SK-N-SH treated with all-trans-retinoic acid at 6 μM for 48 hours (cell line): Measurements from ENCODE around the gene PCDHGA1.

Experiments used
- ATAC-seq: fragments of 200-7000 bp; cut with Tn5 transposase; 3 replicates; pipeline ENCODE4 v1.9.1; 2020; ENCODE audit warnings: mild to moderate bottlenecking, moderate library complexity
- ARNTL ChIP-seq: fragments of 450-650 bp; formaldehyde crosslinking; IDR thresholded peaks from 2 replicates; pipeline ENCODE4 v1.5.0; 2020; ENCODE audit warnings: low read depth, mild to moderate bottlenecking, moderate library complexity, borderline replicate concordance
- CSDC2 ChIP-seq: fragments of 250-450 bp; sonication (Bioruptor Pico); IDR thresholded peaks from 2 replicates; pipeline ENCODE4 v1.5.0; 2020; ENCODE audit warnings: mild to moderate bottlenecking, moderate library complexity
- ESRRG ChIP-seq: fragments of 250-450 bp; sonication (Bioruptor Pico); IDR thresholded peaks from 2 replicates; pipeline ENCODE4 v1.6.1; 2021; ENCODE audit warnings: mild to moderate bottlenecking
- GLIS3 ChIP-seq: fragments of 250-450 bp; sonication (Bioruptor Pico); IDR thresholded peaks from 2 replicates; pipeline ENCODE4 v1.5.0; 2020; ENCODE audit warnings: mild to moderate bottlenecking, moderate library complexity
- ISL1 ChIP-seq: fragments of 250-450 bp; sonication (Bioruptor Pico); IDR thresholded peaks from 2 replicates; pipeline ENCODE4 v2.1.2; 2022; ENCODE audit warnings: mild to moderate bottlenecking, moderate library complexity
- OSR1 ChIP-seq: fragments of 250-450 bp; sonication (Bioruptor Pico); IDR thresholded peaks from 2 replicates; pipeline ENCODE4 v1.8.0; 2022; ENCODE audit warnings: moderate library complexity, mild to moderate bottlenecking, inconsistent platforms
- POU6F1 ChIP-seq: fragments of 250-450 bp; sonication (Bioruptor Pico); IDR thresholded peaks from 2 replicates; pipeline ENCODE4 v1.8.0; 2021; ENCODE audit warnings: low read depth, mild to moderate bottlenecking, moderate library complexity, borderline replicate concordance
- PPARA ChIP-seq: fragments of 250-450 bp; sonication (Bioruptor Pico); IDR thresholded peaks from 2 replicates; pipeline ENCODE4 v1.5.0; 2020; ENCODE audit warnings: mild to moderate bottlenecking, borderline replicate concordance
- RARB ChIP-seq: fragments of 250-450 bp; sonication (Bioruptor Pico); IDR thresholded peaks from 2 replicates; pipeline ENCODE4 v1.8.0; 2021; ENCODE audit warnings: mild to moderate bottlenecking, moderate library complexity
- TCF4 ChIP-seq: fragments of 250-450 bp; sonication (Bioruptor Pico); IDR thresholded peaks from 2 replicates; pipeline ENCODE4 v1.8.0; 2021; ENCODE audit warnings: mild to moderate bottlenecking, moderate library complexity, borderline replicate concordance
- TOX ChIP-seq: fragments of 250-450 bp; sonication (Bioruptor Pico); IDR thresholded peaks from 2 replicates; pipeline ENCODE4 v1.8.0; 2021; ENCODE audit warnings: mild to moderate bottlenecking, moderate library complexity, borderline replicate concordance
- TSHZ2 ChIP-seq: fragments of 250-450 bp; sonication (Bioruptor Pico); IDR thresholded peaks from 2 replicates; pipeline ENCODE4 v1.5.0; 2020; ENCODE audit warnings: mild to moderate bottlenecking, moderate library complexity
- ZC3H10 ChIP-seq: fragments of 250-450 bp; sonication (Bioruptor Pico); IDR thresholded peaks from 2 replicates; pipeline ENCODE4 v1.5.1; 2021; ENCODE audit warnings: mild to moderate bottlenecking, moderate library complexity
- ZFP3 ChIP-seq: fragments of 250-450 bp; sonication (Bioruptor Pico); IDR thresholded peaks from 2 replicates; pipeline ENCODE4 v1.5.0; 2020; ENCODE audit warnings: mild to moderate bottlenecking, moderate library complexity
- ZFP30 ChIP-seq: fragments of 450-650 bp; formaldehyde crosslinking; IDR thresholded peaks from 2 replicates; pipeline ENCODE4 v1.5.0; 2022; ENCODE audit warnings: mild to moderate bottlenecking, moderate library complexity
- ZNF70 ChIP-seq: fragments of 450-650 bp; formaldehyde crosslinking; IDR thresholded peaks from 2 replicates; pipeline ENCODE4 v1.5.0; 2020; ENCODE audit warnings: mild to moderate bottlenecking, moderate library complexity
- ZNF8 ChIP-seq: fragments of 450-650 bp; formaldehyde crosslinking; IDR thresholded peaks from 2 replicates; pipeline ENCODE4 v1.5.0; 2020; ENCODE audit warnings: mild to moderate bottlenecking, moderate library complexity
- TF ChIP-seq, protein P1 (sequence below): fragments of 250-450 bp; sonication (Bioruptor Pico); IDR thresholded peaks from 2 replicates; pipeline ENCODE4 v1.5.1; 2021; ENCODE audit warnings: mild to moderate bottlenecking, moderate library complexity

Gene PCDHGA1

GRCh38 chr5:141524604-141525597 is 194.6 kb downstream of the PCDHGA1 start:
- peak; percentile 57; the same call in 1 of the 2 replicates for TF ChIP-seq TSHZ2 (CRISPR knock-in tag)
- no peak for TF ChIP-seq ZFP30 (CRISPR knock-in tag)
- TF ChIP-seq ZNF70 (CRISPR knock-in tag), result peak; percentile 8; the same call in 1 of the 2 replicates
- peak; percentile 90 for TF ChIP-seq TCF4 (CRISPR knock-in tag)
- TF ChIP-seq RARB, result no peak
- TF ChIP-seq PPARA, result no peak
- TF ChIP-seq CSDC2 (CRISPR knock-in tag), result no peak
- TF ChIP-seq, protein P1, sequence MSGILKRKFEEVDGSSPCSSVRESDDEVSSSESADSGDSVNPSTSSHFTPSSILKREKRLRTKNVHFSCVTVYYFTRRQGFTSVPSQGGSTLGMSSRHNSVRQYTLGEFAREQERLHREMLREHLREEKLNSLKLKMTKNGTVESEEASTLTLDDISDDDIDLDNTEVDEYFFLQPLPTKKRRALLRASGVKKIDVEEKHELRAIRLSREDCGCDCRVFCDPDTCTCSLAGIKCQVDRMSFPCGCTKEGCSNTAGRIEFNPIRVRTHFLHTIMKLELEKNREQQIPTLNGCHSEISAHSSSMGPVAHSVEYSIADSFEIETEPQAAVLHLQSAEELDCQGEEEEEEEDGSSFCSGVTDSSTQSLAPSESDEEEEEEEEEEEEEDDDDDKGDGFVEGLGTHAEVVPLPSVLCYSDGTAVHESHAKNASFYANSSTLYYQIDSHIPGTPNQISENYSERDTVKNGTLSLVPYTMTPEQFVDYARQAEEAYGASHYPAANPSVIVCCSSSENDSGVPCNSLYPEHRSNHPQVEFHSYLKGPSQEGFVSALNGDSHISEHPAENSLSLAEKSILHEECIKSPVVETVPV (CRISPR knock-in tag), result no peak
- peak; percentile 37; the same call in 1 of the 2 replicates for TF ChIP-seq ZFP3 (CRISPR knock-in tag)
- TF ChIP-seq ARNTL, result no peak
- TF ChIP-seq ESRRG, result no peak
- ATAC-seq, result peak; percentile 81

DNA sequence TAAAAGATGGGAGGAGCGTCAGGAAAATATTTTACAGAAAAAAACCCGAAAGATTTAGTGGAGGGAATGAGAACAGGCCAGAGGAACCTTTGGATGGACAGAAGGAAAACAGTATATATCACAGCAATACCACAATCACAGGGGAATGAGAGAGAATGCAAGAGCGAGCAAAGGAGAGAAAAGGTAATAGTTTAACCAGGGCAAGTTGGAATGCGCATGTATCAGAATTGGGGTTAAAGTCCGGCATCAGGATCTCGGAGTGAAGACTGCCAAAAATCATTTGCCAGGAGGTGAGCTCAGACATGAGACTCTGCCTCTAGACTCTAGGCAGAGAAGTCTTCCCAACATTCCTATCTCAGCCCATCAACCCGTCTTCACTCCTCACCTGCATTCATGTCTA is 195.3 kb downstream of the PCDHGA1 start:
- TF ChIP-seq TSHZ2 (CRISPR knock-in tag) (0 out of 2 replicates have a peak, but pooled peaks have one; percentile 35), ZNF70 (CRISPR knock-in tag) (no peak), ESRRG (no peak), GLIS3 (CRISPR knock-in tag) (0 out of 2 replicates have a peak, but pooled peaks have one; percentile 62), TOX (no peak)
- peak; percentile 0; the same call in 1 of the 3 replicates for ATAC-seq

DNA sequence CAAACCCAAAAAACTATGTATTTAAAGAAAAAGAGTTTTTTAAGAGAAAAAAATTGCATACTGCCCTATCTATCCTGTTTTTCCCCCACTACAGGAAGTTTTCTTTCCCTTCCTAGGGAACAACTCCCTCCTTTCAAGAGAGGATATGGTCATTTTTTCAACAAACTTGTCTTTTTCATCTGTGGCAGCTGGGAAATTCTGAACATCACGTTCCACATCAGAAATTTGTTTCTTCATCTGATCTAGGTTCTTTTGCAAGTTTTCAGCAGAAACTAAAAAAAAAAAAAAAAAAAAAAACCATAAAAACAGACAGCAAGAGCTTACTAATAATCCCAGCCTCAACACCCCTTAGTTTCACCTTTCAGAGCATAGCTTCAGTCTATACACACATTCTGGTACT is 197.1 kb downstream of the PCDHGA1 start:
- no peak for ATAC-seq
- TF ChIP-seq PPARA (no peak), ZFP30 (CRISPR knock-in tag) (no peak), ZC3H10 (CRISPR knock-in tag) (no peak), TCF4 (CRISPR knock-in tag) (no peak), OSR1 (no peak), POU6F1 (CRISPR knock-in tag) (no peak), ISL1 (CRISPR knock-in tag) (no peak), CSDC2 (CRISPR knock-in tag) (no peak), ZNF8 (no peak), TOX (no peak), ZFP3 (CRISPR knock-in tag) (no peak), ESRRG (no peak)
